Muscle of back (tissue), 11 donors: ENCODE data around the gene ARL10. TPM values are rescaled to one million over a fixed set of nuclear protein-coding genes. Genes with fewer than 3 reads are reported as not detected.

ENCODE experiments used
- DNase-seq, 3 donors: peaks; one replicate each; pipeline versions ENCODE4 v3.0.0 to v3.0.0-alpha.2; 2013
- polyA plus RNA-seq, 10 donors: library from polyadenylated mRNA; unstranded; fragments of 120-200 nt; gene quantifications; one replicate each; pipeline ENCODE4 v1.2.1, GENCODE V29; 2013; ENCODE audit not compliant: insufficient read length in 10 of 10

ARL10 gene
- polyA plus RNA-seq, 10 donors, result 8.6 to 13.6 (median 10.9) TPM

DNA sequence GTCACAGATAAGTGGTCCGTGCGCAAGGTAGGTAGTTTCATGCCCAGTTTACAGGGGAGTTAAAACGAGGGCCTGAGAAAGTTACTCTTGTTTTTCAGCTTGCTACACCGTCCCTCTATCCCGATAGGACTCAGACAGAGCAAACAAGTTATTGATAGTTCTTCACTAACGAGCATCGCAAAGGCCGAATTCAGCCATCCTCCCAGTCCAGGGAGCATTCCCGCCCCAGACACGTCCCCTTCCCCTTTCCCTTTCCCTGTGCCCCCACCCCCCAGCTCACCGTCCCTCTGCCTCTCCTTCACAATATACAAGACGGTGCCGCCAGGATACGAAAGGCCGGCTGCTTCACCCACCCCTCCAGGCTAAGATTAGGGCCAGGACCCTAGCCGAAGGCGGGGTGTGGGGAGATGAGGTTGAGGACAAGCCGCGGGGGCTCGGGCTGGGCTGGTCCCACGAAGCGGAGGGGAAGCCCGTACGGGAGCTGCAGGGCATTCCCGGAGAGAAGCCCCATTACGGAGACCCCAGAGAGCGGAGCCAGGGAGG lies 4.3 kb upstream of the ARL10 start:
- peak in 1 of 3 donors; percentile 15 for DNase-seq

DNA sequence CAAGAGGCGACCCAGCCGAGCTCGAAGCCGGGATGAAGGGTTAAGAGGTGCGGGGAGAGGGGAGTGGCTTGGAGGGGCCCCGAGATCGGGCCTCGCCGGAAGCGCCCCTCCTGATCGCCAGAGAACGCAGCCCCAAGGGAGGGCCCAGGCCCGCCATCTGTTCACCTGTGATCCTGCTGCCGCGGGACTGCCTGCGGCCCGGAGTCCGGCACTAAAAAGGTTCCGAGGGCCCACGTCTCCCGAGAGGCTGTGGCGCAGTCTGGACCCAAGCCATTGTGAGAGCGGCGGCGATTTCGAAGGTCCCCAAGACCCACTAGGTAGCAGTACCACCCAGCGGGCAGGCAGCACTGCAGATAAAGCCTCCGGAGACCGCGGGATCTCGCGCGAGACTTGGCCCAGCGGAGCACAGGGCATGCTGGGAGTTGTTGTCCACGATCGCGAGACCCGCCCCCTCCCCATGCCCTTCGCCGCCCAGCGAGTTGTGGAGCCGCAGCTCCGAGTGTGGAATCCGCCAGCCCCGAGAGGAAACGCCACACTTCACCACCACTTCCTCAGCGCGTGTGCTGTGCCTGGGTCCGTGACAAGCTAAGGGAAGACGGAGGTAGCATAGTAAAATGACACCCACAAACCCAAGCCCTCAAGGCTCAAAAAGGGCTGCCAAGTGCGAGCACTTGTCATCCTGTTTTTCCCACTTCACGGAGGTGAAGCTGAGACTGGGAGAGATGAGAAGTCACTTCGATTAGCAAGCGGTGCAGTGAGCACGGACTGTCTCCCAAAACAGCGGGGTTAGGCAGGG lies 3.7 kb upstream of the ARL10 start, which contains the start of gene KIAA1191:
Gene KIAA1191 (minus strand): TSS at position 328 of the 796 bp plus-strand sequence. CDS start 2,256 bp downstream, outside the sequence.
- DNase-seq, result peak; percentile 87 to 96 (median 94)

DNA sequence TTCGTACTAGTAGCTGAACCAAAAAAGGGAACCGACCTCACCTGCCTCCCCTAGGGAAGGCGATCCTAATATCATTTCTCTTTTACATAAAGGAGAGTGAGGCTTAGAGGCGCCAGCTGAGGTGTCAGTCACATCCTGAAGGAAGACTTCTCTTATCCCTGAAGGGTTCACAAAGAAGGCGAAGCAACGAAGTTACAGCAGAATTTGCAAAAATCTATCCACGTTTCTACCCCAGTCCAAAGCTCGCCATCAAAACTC lies 3.1 kb upstream of the ARL10 start:
- DNase-seq, result no peak

DNA sequence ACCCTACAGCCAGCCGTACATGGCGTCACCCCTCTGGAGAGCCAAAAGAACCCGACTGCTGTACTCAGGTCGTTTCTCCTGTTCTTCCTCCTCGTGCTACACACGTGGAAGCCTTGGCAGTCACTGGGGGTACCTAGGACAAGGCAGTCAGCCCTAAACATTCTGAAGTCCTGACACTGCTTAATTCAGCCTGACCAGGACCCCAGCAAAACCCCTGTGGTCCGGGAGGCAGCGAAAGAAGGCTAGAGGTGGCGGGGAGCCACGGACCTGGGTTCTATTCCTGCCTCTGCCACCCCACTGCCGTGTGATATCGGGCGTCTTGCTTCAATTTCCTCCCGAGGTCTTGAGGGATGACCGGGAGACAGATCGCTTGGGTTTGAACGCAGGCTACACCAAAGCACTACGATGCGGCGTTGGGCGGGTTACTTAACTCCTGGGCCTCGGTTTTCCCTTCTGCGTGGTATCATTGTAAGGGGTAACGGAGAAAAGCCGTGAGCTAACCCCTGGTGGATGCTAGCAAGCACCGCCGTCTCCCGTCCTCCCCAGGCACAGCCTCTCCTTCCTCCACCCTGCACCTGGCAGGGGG lies 429 bp upstream of the ARL10 start:
- DNase-seq, result no peak

DNA sequence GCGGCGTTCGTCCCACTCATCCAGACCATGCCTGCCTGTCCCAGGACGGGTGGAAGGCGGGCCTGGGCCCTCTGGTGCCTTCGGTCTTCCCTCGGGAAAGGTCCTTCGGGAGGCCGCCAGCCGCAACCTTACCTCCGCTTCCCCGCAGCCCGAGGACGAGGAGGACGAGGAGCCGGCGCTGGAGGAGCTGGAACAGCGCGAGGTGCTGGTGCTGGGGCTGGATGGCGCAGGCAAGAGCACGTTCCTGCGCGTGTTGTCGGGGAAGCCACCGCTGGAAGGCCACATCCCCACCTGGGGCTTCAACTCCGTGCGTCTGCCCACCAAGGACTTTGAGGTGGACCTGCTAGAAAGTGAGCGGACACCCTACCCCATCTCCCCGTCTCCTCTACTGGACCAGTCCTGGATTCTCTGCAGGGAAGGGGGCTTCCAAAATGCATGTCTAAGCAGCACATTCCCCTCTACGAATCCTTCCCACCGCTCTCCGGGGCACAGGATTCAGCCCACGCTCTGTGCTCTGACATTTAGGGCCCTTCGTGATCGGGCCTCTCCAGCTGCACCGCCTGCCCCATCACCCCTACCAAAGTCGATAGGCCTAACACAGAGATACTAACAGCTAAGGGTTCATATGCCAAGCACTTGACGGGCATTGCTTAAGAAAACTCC lies 1.1 kb downstream of the ARL10 start:
- DNase-seq, result no peak

DNA sequence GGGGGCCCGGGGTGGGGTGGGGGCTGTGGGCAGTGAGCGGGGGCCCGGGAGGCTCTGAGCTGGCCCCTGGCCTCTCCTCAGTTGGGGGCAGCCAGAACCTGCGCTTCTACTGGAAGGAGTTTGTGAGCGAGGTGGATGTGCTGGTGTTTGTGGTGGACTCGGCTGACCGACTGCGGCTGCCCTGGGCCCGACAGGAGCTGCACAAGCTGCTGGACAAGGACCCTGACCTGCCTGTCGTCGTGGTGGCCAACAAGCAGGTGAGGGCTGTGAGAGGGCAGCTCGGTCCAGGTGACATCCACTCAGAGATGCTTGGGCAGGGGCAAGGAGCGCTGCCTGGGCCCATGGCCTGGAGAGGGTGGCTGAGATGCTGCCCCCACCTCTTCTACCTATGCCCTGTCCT lies 3.4 kb downstream of the ARL10 start:
- DNase-seq, result no peak

DNA sequence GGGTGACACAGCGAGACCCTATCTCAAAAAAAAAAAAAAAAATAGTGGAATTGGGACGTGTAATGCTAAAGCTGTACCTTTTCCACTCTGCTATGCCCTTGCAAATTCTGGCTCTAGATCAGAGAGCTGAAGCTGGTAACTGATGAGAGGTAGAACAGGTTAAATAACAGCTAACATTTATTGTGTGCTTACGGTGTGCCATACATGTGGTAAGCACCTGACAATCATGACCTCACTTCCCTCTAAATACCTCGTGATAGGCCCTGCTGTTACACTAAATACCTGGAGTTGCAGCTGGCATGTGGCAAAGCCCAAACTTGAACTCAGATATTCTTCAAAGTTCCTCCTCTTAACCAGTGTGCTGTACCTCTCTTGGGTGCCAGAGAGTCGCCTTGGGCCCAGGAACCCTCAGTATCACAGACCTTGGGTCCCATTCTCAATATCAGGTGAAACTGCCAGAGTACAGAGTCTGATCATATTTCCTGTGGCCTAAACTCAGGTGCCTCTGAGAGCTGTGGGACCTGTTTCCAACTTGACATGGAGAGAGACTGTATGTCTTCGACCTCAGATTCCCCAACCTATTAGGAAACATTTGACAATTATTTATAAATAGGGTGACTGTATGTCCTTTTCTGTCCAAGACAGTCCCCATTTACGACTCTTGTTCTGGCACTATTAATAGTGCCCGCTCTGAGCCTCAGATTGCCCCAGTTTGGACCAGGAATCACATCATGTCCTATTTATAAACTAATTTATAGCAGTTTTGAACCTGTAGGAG lies 4.8 kb downstream of the ARL10 start:
- no peak for DNase-seq

DNA sequence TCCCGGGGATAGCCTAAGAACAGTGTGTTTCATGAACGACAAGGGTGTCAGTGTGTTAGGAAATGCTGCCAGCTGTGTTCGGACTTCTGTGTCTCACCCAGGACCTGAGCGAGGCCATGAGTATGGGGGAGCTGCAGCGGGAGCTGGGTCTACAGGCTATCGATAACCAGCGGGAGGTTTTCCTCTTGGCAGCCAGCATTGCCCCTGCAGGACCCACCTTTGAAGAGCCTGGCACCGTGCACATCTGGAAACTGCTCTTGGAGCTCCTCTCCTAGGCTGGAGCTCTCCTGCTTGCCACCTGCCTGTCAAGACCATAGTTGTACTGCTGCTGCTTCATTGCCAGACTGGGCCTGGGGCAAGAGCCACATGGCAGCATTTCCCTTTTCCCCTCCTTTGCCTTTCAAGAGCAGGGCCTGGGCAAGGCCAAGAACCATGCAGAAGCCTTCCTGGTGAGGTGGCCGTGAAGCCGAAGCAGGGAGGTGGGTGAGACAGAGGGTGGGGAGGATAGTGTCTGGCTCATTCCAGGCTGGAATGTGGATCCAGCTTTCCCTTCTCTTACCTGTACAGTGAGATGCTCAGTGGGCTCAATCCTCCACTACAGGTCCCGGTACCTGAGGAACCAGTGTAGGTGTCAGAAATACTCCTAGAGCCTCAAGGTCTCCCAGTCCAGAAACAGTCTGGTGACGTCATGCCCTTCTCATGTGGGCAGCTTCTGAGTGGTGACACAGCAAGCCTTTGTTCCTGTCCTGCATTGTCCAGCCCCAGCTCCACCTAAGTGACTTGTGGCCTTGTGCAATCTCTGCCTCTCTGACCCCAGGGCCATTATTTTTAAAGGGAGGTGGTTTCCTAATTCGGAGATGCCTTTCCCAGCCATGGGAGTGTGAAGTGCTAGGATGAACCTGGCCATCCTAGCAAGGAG lies 6.6 kb downstream of the ARL10 start:
- DNase-seq, result no peak

DNA sequence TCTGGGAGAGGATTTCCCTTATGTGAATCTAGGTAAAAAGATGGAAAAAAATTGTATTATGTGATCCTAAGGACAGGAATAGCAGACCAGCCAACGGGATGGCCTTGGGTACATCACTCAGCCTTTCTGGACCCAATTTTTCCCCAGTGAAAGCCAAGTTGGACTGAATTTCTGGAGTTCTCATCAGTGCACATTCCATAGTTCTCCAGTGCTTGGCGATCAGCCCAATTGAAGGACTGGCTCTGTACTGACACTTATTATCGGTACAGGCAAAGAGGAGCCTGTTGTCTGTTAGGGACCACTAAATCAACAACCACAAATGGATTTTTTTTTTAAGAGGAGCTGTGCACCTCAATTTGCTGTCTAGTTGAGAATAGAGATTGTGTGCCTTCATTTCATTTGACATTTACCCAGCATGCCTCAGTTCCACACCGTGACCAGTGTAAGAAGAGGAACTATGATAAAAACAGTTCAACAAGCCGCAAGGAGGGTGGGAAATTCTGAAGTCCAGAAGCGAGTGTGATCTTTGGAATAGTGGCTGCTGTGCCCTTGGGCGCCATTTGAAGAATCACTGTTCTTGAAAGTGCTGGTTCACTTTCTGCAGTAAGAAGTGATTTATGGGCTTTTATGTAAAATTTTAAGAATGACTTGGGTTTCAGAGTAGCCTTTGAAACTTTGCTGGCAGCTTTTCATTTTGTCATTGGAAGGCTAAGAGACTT lies 8.0 kb downstream of the ARL10 start:
- DNase-seq, result peak in 2 of 3 donors; percentile 38 to 53

DNA sequence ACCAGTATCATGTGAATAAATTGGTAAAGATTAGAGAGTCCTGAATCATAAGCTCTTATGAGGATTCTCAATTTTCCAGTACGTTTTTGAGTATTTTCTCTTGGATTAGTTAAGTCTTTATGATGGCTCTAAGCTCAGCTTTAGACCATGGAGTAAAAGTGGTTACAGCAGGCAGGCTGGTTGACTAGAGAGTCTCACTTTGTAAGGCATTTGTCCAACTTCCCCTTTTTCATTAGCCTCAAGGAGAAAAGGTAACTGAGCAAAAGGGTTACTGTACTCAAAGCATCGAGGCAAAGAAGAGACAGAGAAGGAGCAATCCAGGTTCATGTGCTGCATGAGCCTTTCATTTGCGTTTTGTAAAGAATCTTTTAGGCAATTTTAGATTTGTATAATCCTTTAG lies 14.6 kb downstream of the ARL10 start:
- no peak for DNase-seq

DNA sequence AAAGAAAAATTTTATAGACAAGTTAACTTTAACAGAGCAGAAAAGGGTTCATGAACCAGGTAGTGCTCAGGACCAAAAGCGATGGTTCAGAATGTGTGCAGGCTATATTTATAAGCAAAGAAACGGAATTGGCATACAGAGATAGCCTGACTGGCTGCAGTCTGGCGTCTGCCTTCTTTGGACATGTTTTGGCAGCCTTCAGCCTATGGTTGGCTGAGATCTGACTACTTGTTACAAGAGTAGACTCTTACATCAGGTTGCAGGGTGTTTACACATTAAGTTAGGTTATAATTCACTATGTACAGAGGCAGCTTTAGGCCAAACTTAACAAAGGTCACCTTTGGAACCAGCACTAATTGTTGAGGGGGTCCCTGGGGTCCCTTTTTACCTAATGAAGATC lies 16.1 kb downstream of the ARL10 start:
- DNase-seq, result no peak

DNA sequence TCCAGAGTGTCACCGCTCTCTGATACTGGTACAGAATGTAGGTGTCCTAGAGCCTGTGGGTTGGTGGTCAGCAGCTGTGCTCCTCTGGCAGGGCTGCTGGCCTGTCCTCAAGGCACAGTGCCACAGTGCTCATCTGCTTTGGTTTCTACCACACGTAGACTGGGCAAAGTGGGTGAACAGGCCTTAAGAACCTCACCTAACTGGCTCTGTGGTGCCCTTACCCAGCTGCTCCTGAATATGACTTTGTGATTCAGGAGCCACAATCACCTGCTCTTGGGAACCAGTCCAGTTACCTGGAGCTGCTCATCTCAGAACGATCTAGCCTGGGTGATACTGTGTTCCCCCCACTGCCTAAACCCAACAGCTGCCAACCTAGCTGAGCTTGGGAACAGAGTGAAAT lies 16.7 kb downstream of the ARL10 start:
- no peak for DNase-seq

DNA sequence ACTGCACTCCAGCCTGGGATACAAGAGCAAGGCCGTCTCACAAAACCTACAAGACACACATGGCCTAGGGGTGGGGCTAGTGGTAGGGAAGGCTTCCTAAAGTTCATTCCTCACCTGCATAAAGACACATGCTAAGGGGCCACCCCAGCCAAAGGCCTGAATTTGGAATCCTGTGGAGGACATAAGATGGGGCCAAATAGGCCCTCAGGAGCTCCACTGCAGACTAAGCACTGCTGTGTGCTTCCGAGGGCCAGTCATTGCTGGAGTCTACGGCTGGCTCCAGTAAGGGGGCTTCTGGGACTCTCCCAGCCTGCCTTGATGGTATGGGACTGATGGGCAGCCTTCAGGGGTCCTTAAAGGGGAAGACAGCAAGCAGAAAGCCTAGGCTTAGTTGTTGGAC lies 17.4 kb downstream of the ARL10 start:
- no peak for DNase-seq

DNA sequence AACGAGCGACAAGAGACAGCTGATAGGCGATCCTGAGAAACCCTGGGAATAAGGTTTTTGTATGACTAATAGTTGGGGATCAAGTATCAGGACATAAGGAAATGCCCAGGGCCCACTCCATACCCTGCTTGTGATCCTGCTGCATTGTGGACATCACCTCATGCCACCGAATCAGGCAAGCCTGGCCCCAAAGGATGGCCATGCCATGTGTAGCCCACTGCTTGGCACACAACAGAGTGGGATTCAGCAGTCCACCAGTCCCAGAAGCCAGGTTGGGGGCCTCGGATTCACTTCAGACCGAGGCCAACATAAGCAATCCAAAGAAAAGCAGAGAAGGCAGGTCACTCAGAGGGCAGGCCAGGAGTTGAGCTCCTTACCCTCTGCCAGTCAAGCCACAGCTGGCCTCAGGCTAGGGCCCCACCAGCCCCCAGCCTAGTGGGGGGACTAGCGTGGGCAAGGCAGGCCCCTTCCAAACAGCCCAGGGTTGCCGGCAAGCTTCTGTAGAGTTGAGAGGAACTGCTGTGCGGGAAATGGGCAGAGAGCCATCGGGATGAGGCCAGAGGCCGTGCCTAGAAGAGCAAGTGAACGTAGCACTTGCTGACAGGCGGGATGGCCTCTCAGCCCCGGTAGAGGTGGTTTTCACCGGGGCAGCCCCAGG lies 18.1 kb downstream of the ARL10 start:
- DNase-seq, result no peak

DNA sequence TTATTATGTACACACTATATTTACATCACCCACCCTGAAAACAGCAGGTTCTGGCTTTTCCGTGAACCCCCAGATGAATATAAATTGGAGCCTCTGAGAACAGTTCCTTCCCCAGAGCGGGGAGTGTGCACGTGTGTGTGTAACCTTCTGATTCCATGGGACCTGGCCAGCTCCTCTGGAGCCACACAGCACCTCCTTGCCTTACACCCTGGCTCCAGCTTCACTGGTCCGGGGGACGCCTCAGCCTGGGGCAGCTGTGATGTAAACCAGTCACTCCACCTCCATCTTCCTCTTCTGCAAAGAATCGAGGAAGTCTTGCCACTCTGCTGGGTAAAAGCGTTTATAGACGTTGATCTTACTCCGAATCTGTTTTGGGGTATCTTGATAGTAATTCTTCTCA lies 18.7 kb downstream of the ARL10 start:
- DNase-seq, result no peak

DNA sequence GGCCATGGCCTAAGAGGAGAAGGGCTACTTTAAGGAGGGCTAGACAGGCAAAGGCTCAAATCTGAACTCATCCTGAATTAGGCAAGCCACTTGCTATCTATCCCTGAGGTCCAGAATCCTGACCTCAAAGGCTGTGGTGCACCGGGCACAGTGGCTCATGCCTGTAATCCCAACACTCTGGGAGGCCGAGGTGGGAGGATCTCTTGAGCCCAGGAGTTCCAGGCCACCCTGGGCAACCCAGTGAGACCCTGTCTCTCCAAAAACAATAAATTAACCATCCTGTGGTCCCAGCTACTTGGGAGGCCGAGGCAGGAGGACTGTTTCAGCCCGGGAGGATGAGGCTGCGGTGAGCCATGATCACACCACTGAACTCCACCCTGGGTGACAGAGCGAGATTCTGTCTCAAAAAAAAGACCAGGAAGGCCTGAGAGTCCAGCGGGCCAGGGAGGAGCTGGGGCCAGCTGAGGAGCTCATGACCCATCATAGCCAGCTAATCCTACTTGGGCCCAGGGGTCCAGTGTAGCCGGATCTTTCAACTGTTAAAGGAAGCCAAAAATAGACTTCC lies 19.2 kb downstream of the ARL10 start:
- DNase-seq, result no peak

DNA sequence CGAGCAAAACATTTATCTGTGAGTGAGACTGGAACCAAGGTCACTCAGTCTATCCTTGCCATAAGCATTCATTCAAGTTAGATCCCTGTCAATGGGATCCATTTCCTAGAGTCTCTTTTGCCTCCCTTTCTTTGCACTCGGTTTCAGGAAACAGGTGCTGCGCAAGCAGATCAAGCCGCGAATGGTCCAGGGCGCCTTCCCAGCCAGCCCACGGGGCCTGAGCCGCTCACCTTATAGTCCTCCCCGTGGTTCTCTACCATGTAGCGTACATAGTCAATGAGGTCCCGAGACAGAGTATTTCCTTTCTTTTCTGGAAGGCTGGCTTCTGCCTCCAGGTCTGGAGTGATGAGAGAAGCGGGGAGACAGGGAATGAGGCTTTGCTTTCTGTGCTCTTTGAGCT lies 19.7 kb downstream of the ARL10 start:
- no peak for DNase-seq

DNA sequence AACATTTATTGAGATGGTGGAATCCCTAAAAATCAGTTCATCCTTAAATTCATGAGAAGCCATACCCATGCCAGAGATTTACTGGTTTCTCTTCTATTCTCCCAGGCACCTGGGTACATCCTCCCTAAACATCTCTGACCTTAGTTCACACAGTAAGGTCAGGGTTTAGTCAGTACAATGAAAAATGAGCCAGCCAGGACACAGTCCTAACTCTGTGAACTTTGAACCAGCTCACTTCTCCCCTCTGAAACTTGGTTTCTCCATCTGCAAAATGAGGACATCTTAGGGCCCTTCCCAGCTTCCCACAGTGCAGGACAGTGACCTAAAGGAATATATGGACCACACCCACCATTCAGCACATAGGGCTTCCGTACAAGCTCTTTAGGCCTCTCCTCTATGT lies 21.2 kb downstream of the ARL10 start:
- DNase-seq, result no peak

DNA sequence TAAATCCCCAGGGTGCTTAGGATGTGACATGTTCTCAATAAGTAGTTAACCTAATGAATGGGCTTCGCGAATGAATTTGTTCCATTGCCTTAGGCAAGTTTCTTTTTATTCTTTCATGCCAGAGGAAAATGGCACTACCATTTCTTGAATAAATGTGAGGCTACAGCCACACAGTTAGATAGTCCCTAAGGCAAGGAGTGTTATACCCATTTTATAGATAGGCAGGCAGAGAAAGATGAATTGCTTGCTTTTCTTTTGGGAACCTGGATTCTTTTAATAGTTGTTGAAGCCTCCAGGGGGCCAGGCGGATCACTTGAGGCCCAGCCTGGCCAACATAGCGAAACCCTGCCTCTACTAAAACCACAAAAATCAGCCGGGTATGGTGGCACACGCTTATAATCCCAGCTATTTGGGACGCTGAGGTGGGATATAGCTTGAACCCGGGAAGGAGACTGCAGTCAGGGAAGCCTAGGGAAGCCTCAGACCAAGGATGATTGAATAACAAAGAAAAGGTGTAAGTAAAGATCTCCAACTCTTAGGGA lies 22.2 kb downstream of the ARL10 start:
- no peak for DNase-seq
